Anterior cingulate cortex (tissue), 58 donors: Measurements from ENCODE around the gene CDHR3.

Experiments
- DNase-seq, 58 donors: peaks; one replicate each; lab custom pipeline; 2025; lab: John Stamatoyannopoulos, UW

The CDHR3 gene

DNA sequence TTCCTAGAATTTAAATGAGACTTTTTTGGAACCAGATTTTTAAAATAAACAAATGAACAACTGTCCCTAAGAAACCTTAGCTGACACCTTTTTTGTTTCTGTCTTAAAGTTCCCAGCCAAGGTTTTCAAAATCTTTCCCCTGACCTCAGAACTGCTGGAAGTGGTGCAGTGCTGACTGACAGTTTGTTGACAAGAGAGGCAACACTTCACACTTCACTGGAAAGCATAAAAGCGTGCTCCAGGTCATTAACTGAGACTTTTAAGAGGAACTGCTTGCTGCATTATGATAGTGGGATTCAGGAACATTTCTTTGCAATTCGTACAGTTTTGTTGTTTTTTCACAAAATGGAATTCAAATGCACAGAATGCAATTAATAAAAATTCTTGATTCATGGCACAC lies 112.9 kb downstream of the CDHR3 start:
- DNase-seq: peak in 2 of 58 donors; percentile 5 to 7

DNA sequence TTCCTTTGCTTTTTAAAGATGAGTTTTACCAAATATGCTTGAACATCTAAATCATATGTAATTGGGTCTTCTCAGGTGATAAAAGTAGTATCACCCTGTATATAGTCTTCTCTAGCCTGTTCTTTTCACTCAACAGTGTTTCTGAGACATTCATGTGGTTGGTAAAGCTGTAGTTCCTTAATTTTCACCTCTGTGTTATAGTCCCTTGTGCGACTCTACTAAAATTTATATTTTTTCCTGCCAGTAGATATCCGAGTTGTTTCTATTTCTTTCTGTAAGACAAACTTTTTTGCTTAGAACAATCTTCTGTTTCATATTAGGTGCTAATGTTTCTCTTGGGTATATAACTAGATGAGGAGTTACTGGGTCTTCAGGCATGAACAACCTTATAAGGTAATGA lies 113.5 kb downstream of the CDHR3 start:
- DNase-seq: no peak

GRCh38 chr7:106080300-106080987 lies 117.4 kb downstream of the CDHR3 start:
- no peak for DNase-seq

GRCh38 chr7:106082087-106082854 lies 119.2 kb downstream of the CDHR3 start:
- no peak for DNase-seq
